ENCODE results near the gene TEX13B.

GRCh38 chrX:108018656-108019381 is 36.6 kb upstream of the TEX13B start:
- no peak for TF ChIP-seq JUND (IDR thresholded peaks at IDR 0.05)
- TF ChIP-seq CTCF (IDR thresholded peaks at IDR 0.05) = no peak
- no peak for TF ChIP-seq MAX (IDR thresholded peaks at IDR 0.05; ENCODE audit: low read depth)
- TF ChIP-seq POLR2AphosphoS5 (IDR thresholded peaks at IDR 0.05; ENCODE audit: low read depth, low read length) = no peak
- no peak for TF ChIP-seq RAD21 (IDR thresholded peaks at IDR 0.05; ENCODE audit: low read length)
- TF ChIP-seq ZBTB33 (IDR thresholded peaks at IDR 0.05; ENCODE audit: borderline replicate concordance, low read depth) = no peak
- TF ChIP-seq TAF1 (IDR thresholded peaks at IDR 0.05; ENCODE audit: borderline replicate concordance, low read depth, low read length) = no peak
- TF ChIP-seq PBX3 (IDR thresholded peaks at IDR 0.05) = no peak
- TF ChIP-seq YY1 (IDR thresholded peaks at IDR 0.05; ENCODE audit: low read depth) = no peak
- no peak for TF ChIP-seq FOXJ3 (CRISPR knock-in tag; IDR thresholded peaks at IDR 0.05)
- no peak for TF ChIP-seq EP300 (IDR thresholded peaks at IDR 0.05; ENCODE audit: borderline replicate concordance in 1 of 2, low read depth in 1 of 2, low read length in 1 of 2)
- no peak for TF ChIP-seq GABPA (IDR thresholded peaks at IDR 0.05; ENCODE audit: low read depth)
- no peak for TF ChIP-seq SIN3A (IDR thresholded peaks at IDR 0.05; ENCODE audit: borderline replicate concordance, low read depth, low read length)

Data from SK-N-SH (cell line).